GM23338 (cell line): ENCODE data around the gene DDX31.

Source experiments
- CREB1 ChIP-seq: fragments of 250-450 bp; sonication (Bioruptor Pico); IDR thresholded peaks from 2 replicates; pipeline ENCODE4 v1.5.0; 2020; ENCODE audit warnings: low read depth, mild to moderate bottlenecking, moderate library complexity
- POLR2AphosphoS5 ChIP-seq: IDR thresholded peaks from 2 replicates; pipeline ENCODE4 v1.6.1; 2016; ENCODE audit warnings: antibody characterized with exemption, low read depth
- TF ChIP-seq, protein P1 (sequence below), 2 experiments: fragments of 200-600 bp in 1 of 2; sonication (generic) in 1 of 2; conservative IDR thresholded peaks; 2 replicates each; pipeline versions ENCODE4 v1.5.1 to v1.6.1; 2016 to 2017; ENCODE audit warnings: antibody characterized with exemption in 2 of 2, low read depth in 2 of 2, mild to moderate bottlenecking in 2 of 2, moderate library complexity in 1 of 2

DNA sequence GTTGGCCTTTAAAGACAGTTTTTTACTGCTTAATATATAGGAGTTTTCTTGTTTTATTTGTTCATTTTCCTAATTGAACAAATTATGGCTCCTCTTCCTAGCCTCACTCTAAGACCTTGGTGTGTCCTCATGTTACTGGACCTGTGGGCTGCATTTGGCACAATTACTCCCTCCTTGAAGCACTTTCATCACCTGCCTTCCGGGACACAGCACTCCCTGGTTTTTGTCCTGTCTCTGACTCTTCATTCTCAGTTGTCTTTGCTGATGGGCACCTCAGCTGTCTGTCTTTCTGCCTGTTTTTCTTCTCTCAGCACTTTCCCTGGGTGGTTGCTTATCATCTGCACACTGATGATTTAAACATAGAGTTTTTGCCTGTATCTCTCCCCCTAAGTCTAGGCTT, 14.1 kb upstream of the DDX31 start:
- TF ChIP-seq, protein P1, sequence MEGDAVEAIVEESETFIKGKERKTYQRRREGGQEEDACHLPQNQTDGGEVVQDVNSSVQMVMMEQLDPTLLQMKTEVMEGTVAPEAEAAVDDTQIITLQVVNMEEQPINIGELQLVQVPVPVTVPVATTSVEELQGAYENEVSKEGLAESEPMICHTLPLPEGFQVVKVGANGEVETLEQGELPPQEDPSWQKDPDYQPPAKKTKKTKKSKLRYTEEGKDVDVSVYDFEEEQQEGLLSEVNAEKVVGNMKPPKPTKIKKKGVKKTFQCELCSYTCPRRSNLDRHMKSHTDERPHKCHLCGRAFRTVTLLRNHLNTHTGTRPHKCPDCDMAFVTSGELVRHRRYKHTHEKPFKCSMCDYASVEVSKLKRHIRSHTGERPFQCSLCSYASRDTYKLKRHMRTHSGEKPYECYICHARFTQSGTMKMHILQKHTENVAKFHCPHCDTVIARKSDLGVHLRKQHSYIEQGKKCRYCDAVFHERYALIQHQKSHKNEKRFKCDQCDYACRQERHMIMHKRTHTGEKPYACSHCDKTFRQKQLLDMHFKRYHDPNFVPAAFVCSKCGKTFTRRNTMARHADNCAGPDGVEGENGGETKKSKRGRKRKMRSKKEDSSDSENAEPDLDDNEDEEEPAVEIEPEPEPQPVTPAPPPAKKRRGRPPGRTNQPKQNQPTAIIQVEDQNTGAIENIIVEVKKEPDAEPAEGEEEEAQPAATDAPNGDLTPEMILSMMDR (conservative IDR thresholded peaks at IDR 0.05; ENCODE audit: low read depth in 2 of 2) = no peak
- TF ChIP-seq POLR2AphosphoS5 (no peak), CREB1 (no peak)
